Heart left ventricle (tissue), 13 donors: ENCODE results near the gene SLX4.

Experiments
- CTCF ChIP-seq, 12 donors: fragments of 200-600 bp; sonication (generic) in 4 of 12; IDR thresholded peaks; one replicate each; pipeline versions ENCODE4 v1.5.0 to v1.8.0; 2018 to 2022; ENCODE audit warnings: antibody characterized with exemption in 12 of 12, mild to moderate bottlenecking in 5 of 12
- POLR2A ChIP-seq, 2 donors: fragments of 450-650 bp; IDR thresholded peaks; one replicate each; pipeline ENCODE4 v1.6.1; 2017; ENCODE audit warnings: antibody characterized with exemption in 2 of 2, mild to moderate bottlenecking in 2 of 2, moderate library complexity in 2 of 2
- donor health status: ischemic (EF 13 %, LVEDD 7.1; RV severe dilation, severe dysfunction).
- donor health status: DM: no; HTN: yes; CAD: no.
- donor health status: DM: no; HTN: no; CAD: no.
- donor health status: ischemic (EF 25% LVEDD 6.9; RV normal size, moderate dysfunction).
- donor health status: ischemic (EF 25% LVEDD 5.7; RV mildly dilated, moderate dysfunction).
- donor health status: ischemic (EF 35%, LVEDD 5.7; RV mildly dilated, moderate dysfunction).
- donor health status: nonischemic (EF 11% LVEDD 7.7; RV severe dilation, severe dysfunction).
- donor health status: DM: yes; HTN: yes; CAD: no.
- donor health status: PGD.
- donor health status: ischemic (EF 29% LVEDD 5.4; RV normal size, mild dysfunction).
- donor health status: nonischemic (EF 23%, LVEDD 6.1; RV moderate dilation, normal function).

- TF ChIP-seq POLR2A (IDR thresholded peaks at IDR 0.05) (no peak), CTCF (IDR thresholded peaks at IDR 0.05) (no peak)
Observed at GRCh38 chr16:3582276-3583165, 28.9 kb downstream of the SLX4 start.
